ENCODE measurements around the gene LRP1. TPM values are rescaled to one million over a fixed set of nuclear protein-coding genes. Genes with fewer than 3 reads are reported as not detected.
A peak's percentile ranks its signal among the peaks of the same experiment; 100 is the strongest.

The LRP1 gene
- total RNA-seq, 1 experiment from 2014 or later, result 5.8 TPM

DNA sequence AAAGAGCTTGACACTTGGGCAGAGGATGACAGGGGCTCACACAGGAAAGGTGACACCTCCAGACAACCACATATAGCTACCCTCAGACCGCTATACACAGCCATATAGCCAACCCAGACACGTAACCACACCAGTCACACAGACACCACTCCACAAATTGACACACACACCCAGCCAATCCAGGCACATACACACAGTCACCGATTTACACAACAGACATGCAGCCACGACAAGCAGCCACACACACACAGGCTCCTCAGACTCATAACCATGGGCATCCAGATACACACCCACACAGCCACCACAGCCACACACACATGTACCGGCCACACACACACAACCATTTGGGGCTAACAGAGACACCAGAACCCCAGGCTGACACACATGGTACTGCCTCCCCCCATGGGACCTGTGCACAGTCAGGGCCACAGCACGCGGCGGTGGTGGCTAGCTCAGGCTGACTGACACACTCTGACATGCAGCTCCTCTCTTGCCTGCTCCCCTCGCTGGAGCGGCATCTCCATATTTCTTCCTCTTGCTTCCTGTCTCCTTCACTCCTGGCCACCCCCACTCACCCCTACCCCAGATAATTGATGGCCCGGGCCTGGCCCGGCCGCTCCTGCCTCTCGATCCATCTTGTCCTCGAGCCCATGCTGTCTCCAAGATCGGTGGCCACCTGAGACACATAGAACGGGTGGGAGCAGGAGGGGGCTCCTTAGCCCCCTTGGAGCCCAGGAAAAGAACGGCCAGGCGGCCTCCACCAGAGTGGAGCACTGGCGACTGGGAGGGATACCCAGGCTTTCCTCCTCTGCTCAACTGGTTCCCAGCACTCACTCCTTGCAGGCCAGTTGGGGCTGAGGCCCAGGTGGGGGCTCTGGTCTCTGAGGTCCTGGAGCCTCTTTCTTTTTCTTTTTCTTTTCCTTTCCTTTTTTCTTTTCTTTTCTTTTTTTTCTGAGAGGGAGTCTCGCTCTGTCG is 95.2 kb downstream of the LRP1 start:
- no peak for DNase-seq (ENCODE audit: low spot score)

DNA sequence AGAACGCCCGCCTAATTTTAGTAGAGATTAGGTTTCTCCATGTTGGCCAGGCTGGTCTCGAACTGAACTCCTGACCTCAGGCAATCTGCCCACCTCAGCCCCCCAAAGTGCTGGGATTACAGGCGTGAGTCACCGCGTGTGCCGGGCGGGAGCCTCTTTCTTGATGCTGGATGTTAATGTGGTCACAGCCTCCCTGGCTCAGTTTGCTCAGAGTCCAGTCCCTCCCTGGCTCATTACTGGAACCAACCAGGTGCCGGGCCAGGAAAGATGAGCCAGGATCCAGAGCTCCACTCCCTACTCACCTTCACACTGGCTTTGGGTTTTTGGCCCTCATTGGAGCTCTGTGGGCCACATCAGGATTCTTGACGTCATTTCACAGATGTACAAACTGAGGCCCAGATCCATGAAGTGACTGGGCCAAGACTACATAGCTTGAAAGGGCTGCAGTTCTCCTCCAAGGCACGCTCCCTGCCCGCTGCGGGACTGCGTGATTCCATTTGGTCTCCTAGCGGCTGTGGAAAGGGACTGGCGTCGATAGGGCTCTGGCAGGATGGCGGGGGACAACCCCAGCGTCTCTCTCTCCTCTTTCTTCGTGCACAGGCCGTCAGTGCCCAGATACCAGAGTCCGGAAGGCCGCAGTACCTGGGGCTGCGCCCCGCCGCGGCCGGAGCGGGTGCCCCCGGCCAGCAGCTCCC is 96.1 kb downstream of the LRP1 start:
- DNase-seq (ENCODE audit: low spot score), result no peak

DNA sequence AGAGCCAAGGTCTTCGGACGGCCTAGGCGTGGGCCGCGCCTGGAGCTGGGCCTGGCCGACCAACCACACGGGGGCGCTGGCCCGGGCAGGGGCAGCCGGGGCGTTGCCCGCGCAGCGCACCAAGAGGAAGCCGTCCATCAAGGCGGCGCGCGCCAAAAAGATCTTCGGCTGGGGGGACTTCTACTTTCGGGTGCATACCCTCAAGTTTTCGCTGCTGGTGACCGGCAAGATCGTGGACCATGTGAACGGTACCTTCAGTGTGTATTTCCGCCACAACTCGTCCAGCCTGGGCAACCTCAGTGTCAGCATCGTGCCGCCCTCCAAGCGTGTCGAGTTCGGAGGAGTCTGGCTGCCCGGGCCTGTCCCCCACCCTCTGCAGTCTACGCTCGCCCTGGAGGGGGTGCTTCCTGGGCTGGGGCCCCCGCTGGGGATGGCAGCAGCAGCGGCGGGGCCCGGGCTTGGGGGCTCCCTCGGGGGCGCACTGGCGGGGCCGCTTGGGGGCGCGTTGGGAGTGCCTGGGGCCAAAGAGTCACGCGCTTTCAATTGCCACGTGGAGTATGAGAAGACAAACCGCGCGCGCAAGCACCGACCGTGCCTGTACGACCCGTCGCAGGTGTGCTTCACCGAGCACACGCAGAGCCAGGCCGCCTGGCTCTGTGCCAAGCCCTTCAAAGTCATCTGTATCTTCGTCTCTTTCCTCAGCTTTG is 96.8 kb downstream of the LRP1 start:
- DNase-seq (ENCODE audit: low spot score), result no peak

DNA sequence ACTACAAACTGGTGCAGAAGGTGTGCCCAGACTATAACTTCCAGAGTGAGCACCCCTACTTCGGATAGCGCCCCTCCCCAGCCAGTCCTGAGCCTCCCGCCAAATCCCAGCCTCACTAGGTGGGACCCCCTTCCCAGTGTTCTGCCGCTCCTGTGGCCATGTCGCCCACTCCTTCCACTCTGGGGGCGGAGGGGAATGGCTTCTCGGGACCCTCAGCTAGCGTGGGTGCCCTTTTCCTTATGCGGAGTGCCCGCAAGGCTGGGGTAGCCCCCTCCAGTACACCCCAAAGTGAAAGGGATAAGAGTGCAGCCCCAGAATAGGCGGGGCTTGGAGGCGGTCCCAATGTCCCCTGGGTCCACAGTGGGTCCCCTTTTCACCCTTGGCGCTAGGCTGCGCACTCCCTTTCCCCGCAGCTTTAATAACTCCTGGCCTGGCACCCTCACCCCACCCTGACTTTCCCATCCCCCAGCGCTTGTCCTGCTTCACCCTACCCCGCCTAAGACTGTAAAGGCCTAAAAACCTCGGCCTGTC is 97.5 kb downstream of the LRP1 start:
- no peak for DNase-seq (ENCODE audit: low spot score)

DNA sequence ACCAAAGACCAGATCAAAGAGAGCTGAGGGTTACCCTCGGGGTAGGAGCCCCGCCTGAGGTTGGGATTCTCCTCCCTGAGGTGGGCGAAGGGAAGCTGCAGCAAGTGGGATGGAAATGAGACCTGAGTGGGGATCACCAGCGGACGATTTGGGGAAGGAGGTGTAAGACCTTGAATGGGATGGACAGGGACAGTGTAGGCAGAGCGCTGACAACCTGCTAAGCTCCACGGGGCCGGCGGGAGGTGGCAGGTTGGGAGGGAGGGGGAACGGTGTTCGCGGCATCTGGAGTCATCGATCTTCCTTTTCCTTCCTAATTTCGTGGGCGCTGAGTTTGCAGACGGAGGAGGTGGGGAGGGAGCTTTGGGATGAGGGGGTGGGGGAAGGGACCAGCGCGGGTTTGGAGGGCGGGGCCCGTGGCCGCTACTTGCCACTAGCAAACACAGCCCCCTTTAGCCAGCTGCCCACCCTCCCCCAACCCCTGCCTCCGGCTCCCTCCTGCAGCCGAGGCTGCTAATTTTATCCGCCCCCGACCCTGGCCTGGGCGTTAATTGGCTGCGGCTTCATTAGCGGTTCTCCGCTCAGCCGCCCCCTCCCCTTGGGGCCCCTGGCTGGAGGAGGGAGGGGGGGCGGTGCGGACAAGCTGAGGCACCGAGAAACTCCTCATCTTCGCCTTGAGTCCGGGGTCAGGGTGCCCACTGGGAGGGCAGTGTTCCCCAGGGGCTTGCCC is 98.5 kb downstream of the LRP1 start:
- DNase-seq (ENCODE audit: low spot score), result no peak

DNA sequence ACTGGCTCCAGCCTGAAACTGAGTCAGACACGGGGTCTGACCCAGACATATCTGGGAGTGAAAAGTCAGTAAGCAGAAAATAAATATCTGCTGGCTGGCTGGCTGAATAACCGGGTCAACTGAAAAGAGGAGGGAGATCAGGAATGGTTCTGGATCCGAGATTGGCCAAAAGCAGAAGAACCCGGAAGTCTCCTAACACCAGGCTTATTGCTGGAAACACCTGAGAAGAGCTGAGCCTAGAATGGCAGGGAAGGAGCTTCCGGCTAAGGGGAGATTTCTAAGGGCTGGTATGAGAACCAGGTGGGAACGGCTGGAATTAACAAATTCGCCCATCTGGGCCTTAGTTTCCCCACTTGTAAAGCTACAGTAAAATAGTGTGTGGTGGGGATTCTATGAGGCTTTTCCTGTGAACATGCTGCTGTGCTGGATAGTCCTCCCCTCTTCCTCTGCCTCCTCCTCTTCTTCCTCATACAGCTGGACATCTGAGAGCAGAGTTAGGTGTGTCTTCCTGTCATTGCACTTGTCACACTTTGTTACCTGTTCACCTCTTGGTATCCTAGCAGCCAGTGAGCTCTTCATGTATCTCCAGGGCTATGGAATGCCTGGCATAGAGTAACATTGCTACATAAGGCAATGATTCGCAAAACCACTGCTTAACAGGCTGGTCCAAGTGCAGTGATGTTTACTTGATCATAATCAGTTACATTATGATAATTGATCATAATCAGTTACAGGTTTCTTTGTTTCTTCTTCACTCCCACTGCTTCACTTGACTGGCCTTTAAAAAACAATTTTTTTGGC is 99.2 kb downstream of the LRP1 start:
- DNase-seq (ENCODE audit: low spot score), result no peak

DNA sequence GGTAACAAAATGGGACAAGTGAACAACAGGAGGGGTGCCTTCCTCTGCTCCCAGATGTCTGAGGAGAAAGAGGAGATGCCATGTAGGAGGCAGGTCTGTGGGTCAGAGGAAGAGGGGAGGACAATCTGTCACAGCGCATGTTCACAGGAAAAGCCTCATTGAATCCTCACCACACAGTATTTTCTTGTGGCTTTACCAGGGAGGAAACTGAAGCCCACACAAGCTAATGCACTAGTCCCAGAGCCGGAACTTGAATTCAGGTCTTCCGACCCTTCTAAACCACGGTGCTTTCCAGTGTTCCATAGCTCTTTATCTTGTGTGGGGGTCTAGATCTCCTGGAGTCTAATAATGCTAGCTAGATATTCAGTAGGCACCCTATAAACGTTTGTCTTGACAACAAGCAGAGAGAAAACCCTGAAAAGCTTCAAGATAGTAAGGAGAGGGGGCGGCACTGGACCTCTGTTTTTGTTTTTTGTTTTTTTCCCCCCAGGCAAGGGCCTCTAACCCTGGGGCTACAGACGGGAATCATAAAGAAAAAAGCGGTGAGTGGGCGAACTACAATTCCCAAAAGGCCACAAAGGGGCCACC is 100.9 kb downstream of the LRP1 start:
- no peak for DNase-seq (ENCODE audit: low spot score)

DNA sequence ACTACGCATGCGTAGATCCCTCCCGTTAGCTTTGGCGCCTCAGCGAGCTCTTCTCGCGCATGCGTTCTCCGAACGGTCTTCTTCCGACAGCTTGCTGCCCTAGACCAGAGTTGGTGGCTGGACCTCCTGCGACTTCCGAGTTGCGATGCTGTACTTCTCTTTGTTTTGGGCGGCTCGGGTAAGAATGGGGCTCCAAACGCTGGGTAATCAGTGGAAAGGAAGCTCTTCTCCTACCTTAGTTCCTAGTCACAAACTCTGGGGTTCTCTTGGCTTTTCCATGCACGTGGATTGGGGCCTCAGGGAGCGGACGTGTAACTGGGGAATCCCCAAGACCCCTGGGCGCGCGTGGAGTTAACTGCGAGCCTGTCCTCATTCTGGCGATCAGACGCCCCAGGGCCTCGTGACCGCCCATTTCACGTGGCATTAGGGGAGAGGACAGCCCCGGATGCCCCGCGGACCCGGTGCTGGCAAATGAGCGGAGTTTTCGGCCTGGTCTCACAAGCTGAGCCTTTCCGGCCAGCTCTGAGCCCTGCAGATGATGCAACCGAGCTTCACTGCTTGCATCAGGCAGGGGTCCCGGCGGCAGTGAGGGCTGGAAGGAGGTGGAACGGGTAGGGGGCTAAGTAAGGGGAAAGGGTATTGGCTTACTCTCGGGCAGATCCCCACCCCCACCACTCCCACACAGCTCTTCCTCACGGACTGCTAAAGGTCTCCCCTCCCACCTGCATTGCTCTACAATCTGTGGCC is 101.5 kb downstream of the LRP1 start, which contains the start of gene SHMT2:
Gene SHMT2, plus strand, starts transcription at position 78 of the 747 bp plus-strand sequence. Its CDS starts 68 bp downstream, at position 146.
- DNase-seq (ENCODE audit: low spot score), result peak; percentile 96

DNA sequence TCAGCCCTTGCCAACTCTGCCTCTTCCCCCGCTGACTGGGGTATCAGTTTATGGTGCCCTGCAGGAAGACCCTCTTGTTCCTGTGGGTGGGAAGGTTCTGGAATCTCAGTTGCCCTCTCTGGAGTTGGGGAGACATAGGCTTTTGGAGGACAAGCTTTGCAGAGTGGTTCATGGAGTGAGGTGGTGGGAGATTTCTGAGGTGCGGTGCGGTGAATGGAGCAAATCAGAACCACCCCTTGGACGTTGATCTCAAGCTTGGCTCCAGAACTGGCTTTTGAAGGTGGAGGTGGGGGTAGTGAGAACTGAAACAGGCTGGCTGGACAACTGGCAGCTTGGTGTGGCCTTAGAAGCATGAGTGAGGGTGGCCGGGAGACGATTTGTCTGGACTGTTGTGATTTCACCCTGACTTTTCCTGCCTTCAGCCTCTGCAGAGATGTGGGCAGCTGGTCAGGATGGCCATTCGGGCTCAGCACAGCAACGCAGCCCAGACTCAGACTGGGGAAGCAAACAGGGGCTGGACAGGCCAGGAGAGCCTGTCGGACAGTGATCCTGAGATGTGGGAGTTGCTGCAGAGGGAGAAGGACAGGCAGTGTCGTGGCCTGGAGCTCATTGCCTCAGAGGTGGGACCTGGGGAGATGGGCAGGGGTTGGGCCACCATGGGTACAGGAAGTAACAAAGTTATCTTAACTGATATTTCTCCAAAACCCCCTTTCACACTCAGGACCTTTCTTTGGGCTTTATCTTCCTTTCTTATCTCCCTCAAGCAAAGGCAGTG is 102.3 kb downstream of the LRP1 start:
- DNase-seq (ENCODE audit: low spot score), result no peak

DNA sequence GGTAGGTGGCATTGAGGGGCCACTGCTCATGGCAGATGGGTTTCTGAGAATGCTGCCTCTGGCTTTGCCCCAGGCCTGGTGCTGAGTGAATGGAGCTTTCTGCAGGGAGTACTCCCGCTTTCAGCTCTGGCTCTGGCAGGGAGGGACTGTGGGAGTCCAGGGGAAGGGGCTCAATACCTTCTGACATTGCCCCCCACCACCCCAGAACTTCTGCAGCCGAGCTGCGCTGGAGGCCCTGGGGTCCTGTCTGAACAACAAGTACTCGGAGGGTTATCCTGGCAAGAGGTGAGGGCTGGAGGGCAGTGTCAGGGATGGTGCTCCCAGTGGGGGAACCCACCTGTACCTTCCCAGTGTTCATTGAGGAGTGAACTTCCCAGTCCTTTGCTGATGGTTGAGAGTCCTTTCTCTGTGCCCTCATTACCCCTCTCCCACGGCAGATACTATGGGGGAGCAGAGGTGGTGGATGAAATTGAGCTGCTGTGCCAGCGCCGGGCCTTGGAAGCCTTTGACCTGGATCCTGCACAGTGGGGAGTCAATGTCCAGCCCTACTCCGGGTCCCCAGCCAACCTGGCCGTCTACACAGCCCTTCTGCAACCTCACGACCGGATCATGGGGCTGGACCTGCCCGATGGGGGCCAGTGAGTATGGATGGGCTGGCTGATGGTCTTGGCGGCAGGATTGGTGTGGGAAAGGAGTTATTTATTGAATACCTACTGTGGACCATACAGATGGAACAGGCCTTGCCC is 103.2 kb downstream of the LRP1 start:
- no peak for DNase-seq (ENCODE audit: low spot score)

DNA sequence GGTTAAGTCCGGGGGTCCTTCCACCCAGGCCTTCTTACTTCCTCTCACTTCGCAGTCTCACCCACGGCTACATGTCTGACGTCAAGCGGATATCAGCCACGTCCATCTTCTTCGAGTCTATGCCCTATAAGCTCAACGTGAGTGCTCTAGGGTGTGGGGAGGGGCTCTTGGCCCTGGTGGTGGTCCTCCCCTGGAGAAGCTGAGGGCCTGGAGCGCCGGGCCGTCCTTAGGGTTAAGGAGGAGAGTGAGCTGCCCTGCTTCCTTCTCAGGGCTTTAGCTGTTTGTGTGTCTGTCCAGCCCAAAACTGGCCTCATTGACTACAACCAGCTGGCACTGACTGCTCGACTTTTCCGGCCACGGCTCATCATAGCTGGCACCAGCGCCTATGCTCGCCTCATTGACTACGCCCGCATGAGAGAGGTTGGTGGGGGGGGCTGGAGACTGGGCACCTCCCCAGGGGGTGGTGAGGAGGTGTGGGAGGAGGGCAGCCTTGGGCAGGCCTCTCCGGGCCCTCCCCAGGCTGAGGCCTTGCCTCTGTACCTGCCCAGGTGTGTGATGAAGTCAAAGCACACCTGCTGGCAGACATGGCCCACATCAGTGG is 104.0 kb downstream of the LRP1 start:
- DNase-seq (ENCODE audit: low spot score), result no peak

DNA sequence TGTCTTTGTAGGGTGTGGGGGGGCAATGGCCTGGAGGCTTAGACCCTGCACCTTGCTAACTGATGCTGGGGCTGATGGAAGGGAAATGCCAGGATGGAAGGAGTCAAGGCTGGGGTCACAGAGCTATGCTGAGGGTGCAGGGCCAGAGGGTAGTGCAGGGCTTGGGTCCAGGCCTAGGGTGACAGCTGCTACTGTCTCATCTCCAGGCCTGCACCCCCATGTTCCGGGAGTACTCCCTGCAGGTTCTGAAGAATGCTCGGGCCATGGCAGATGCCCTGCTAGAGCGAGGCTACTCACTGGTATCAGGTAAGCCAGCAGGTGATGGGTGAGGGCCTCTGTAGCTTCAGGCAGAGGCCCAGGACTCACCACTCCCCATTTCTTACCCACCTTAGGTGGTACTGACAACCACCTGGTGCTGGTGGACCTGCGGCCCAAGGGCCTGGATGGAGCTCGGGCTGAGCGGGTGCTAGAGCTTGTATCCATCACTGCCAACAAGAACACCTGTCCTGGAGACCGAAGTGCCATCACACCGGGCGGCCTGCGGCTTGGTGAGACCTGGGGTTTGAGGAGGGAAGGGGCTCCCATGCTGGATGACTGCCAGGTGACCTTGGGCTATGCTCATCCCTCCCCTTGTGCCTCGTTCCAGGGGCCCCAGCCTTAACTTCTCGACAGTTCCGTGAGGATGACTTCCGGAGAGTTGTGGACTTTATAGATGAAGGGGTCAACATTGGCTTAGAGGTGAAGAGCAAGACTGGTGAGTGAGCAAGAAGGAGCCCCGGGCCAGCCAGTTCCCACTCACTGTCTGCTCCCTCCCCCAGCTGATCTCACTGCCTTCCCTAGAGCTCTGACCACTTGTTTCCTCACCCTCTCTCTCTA is 105.3 kb downstream of the LRP1 start:
- DNase-seq (ENCODE audit: low spot score), result no peak

DNA sequence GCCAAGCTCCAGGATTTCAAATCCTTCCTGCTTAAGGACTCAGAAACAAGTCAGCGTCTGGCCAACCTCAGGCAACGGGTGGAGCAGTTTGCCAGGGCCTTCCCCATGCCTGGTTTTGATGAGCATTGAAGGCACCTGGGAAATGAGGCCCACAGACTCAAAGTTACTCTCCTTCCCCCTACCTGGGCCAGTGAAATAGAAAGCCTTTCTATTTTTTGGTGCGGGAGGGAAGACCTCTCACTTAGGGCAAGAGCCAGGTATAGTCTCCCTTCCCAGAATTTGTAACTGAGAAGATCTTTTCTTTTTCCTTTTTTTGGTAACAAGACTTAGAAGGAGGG is 105.9 kb downstream of the LRP1 start:
- no peak for DNase-seq (ENCODE audit: low spot score)

DNA sequence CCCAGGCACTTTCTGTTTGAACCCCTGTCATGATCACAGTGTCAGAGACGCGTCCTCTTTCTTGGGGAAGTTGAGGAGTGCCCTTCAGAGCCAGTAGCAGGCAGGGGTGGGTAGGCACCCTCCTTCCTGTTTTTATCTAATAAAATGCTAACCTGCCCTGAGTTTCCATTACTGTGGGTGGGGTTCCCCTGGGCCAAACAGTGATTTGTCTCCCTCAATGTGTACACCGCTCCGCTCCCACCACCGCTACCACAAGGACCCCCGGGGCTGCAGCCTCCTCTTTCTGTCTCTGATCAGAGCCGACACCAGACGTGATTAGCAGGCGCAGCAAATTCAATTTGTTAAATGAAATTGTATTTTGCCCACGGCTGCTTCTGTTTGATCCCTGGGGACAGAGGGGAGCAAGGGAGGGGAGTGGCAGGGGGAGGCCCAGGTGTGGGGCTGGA is 106.3 kb downstream of the LRP1 start:
- no peak for DNase-seq (ENCODE audit: low spot score)

DNA sequence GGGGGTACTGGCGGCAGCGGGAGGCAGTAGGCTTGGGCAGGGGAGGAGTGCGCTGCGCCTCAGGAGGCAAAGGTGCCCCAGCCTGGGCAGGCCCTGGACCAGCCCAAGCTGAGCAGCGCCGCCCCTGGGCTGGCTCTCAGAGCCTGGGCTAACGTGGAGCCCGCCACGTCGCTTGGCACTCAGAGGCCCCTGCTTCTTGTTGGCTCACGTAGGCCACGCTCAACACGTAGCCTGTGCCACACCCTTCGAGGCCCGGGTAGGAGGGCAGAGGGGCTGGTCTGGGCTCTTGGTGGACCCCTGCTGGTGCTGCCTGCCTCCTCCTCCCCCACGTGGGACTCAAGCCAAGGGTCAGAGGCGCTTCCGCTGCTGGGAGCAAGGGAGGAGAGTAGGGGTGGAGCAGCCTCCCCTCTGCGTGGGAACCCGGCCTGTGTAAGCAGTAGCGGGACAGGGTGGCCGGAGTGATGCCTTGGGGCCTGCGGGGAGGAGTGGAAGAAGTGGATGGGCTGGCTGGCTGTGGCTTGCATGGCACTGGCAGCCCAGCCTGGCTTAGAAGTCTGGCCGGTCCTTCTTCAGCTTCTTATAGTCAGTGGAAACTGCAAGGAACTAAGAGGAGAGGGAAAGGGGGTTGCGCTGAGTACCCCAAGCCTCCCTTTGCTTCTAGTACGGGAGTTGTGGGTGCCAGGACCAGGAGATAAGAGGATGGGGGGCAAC is 106.9 kb downstream of the LRP1 start:
- DNase-seq (ENCODE audit: low spot score), result peak; percentile 78

DNA sequence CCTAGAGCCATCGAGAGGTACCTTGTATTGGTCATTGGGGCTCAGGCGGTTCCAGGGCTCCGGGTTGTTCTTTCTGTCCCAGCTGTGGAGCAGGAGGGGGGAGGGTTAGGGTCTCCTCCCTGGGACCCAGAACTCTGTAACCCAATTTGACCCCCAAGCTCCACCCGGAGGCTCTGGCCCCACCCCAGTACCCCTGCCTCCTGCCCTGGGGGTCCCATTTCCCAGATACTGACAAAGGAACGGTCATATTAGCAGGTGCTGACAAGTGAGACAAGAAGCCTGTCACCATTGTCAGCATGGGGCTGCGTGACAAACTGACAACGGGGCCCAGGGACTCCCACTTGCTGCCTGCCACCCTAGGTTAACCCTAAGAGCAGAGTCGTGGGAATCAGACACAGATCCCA is 107.4 kb downstream of the LRP1 start:
- DNase-seq (ENCODE audit: low spot score), result no peak

Data from H4 (cell line).